Loucy (cell line): ENCODE data around the gene PCOLCE2.

Experiments
- H2AFZ ChIP-seq: fragments of 200-600 bp; sonication (generic); 2 replicates; pipeline ENCODE4 v1.6.0; 2016; ENCODE audit warnings: antibody characterized with exemption, mild to moderate bottlenecking, low read length, moderate library complexity
- H3F3A ChIP-seq: fragments of 200-600 bp; 2 replicates; pipeline ENCODE4 v1.6.0; 2016; ENCODE audit warnings: antibody characterized with exemption, low read depth, mild to moderate bottlenecking
- H3K27me3 ChIP-seq: fragments of 200-600 bp; sonication (generic); 2 replicates; pipeline ENCODE4 v1.6.1; 2014; ENCODE audit warnings: low read length, mild to moderate bottlenecking; ENCODE audit not compliant: insufficient read depth, poor library complexity, severe bottlenecking
- H3K36me3 ChIP-seq: fragments of 200-600 bp; sonication (generic); 2 replicates; pipeline ENCODE4 v1.6.1; 2016; ENCODE audit warnings: low read length; ENCODE audit not compliant: insufficient read depth
- H3K4me1 ChIP-seq: fragments of 200-600 bp; sonication (generic); 2 replicates; pipeline ENCODE4 v1.5.1; 2014; ENCODE audit warnings: low read length, mild to moderate bottlenecking; ENCODE audit not compliant: insufficient read depth, poor library complexity, severe bottlenecking
- H3K4me2 ChIP-seq: fragments of 200-600 bp; sonication (generic); 2 replicates; pipeline ENCODE4 v1.6.0; 2014; ENCODE audit warnings: antibody characterized with exemption, low read length, low read depth, mild to moderate bottlenecking; ENCODE audit not compliant: poor library complexity, severe bottlenecking
- H3K4me3 ChIP-seq: fragments of 200-600 bp; sonication (generic); 2 replicates; pipeline ENCODE4 v1.5.1; 2014; ENCODE audit warnings: low read length, mild to moderate bottlenecking, mixed read lengths; ENCODE audit not compliant: poor library complexity, severe bottlenecking
- H3K79me2 ChIP-seq: fragments of 200-600 bp; sonication (generic); 2 replicates; pipeline ENCODE4 v1.6.1; 2014; ENCODE audit warnings: low read length; ENCODE audit not compliant: insufficient read depth
- H3K9ac ChIP-seq: fragments of 200-600 bp; sonication (generic); 2 replicates; pipeline ENCODE4 v1.6.0; 2014; ENCODE audit warnings: mild to moderate bottlenecking, low read depth, low read length, moderate library complexity; ENCODE audit not compliant: poor library complexity, severe bottlenecking
- H3K9me2 ChIP-seq: fragments of 200-600 bp; sonication (generic); replicated peaks from 2 replicates; pipeline ENCODE4 v1.6.1; 2016; ENCODE audit warnings: low read depth, low read length, mixed read lengths
- H3K9me3 ChIP-seq: fragments of 200-600 bp; sonication (generic); 2 replicates; pipeline ENCODE4 v1.6.1; 2014; ENCODE audit warnings: mild to moderate bottlenecking, antibody characterized with exemption, low read length, low read depth; ENCODE audit not compliant: insufficient read depth
- H4K20me1 ChIP-seq: fragments of 200-600 bp; sonication (generic); 2 replicates; pipeline ENCODE4 v1.6.0; 2014; ENCODE audit warnings: antibody characterized with exemption, low read length, mild to moderate bottlenecking; ENCODE audit not compliant: insufficient read depth, poor library complexity, severe bottlenecking
- CTCF ChIP-seq: fragments of 200-600 bp; sonication (generic); conservative IDR thresholded peaks from 2 replicates; pipeline ENCODE4 v1.5.1; 2014; ENCODE audit warnings: mild to moderate bottlenecking, antibody characterized with exemption, low read length
- EZH2phosphoT487 ChIP-seq: fragments of 200-600 bp; IDR thresholded peaks from 2 replicates; pipeline ENCODE4 v1.6.1; 2018; ENCODE audit warnings: antibody characterized with exemption, mild to moderate bottlenecking, moderate library complexity, borderline replicate concordance

Gene PCOLCE2

GRCh38 chr3:142888481-142889211 lies at the start of gene PCOLCE2:
PCOLCE2 (minus strand) TSS chr3:142889083; CDS start chr3:142888896, 187 bp downstream.
- no peaks in the 10 kb centered on the region for H4K20me1 ChIP-seq
- peak within 1 kb of the TSS; percentile 69 for H3K4me2 ChIP-seq
- peaks cover 3% of the 10 kb centered on the region for H3K4me1 ChIP-seq
- H3K79me2 ChIP-seq: no peaks in the 10 kb centered on the region
- H3K36me3 ChIP-seq: no peaks in the 10 kb centered on the region
- TF ChIP-seq CTCF: no peak
- H3K27me3 ChIP-seq: peaks cover 5% of the 10 kb centered on the region
- no peaks in the 10 kb centered on the region for H3F3A ChIP-seq
- H3K4me3 ChIP-seq: peak within 1 kb of the TSS; percentile 70
- H2AFZ ChIP-seq: peak within 1 kb of the TSS; percentile 85
- H3K9me3 ChIP-seq: no peaks in the 10 kb centered on the region
- H3K9me2 ChIP-seq: no peaks in the 10 kb centered on the region
- peak within 1 kb of the TSS; percentile 34 for H3K9ac ChIP-seq

GRCh38 chr3:142935963-142936362 lies 47.1 kb upstream of the PCOLCE2 start:
- H3K9ac ChIP-seq: no peak overlapping the region
- H3F3A ChIP-seq: no peaks in the 10 kb centered on the region
- H4K20me1 ChIP-seq: no peaks in the 10 kb centered on the region
- H2AFZ ChIP-seq: no peak overlapping the region
- H3K36me3 ChIP-seq: no peaks in the 10 kb centered on the region
- no peaks in the 10 kb centered on the region for H3K4me1 ChIP-seq
- TF ChIP-seq CTCF (no peak), EZH2phosphoT487 (no peak)
- no peaks in the 10 kb centered on the region for H3K9me3 ChIP-seq
- no peaks in the 10 kb centered on the region for H3K9me2 ChIP-seq
- H3K79me2 ChIP-seq: no peaks in the 10 kb centered on the region
- no peaks in the 10 kb centered on the region for H3K27me3 ChIP-seq
- H3K4me2 ChIP-seq: no peak overlapping the region
- H3K4me3 ChIP-seq: no peak overlapping the region

GRCh38 chr3:142934887-142935269 lies 46.0 kb upstream of the PCOLCE2 start:
- no peaks in the 10 kb centered on the region for H3K27me3 ChIP-seq
- H2AFZ ChIP-seq: no peak overlapping the region
- no peak overlapping the region for H3K9ac ChIP-seq
- H3K9me2 ChIP-seq: no peaks in the 10 kb centered on the region
- no peaks in the 10 kb centered on the region for H3F3A ChIP-seq
- no peak overlapping the region for H3K4me3 ChIP-seq
- TF ChIP-seq EZH2phosphoT487 (no peak), CTCF (no peak)
- no peaks in the 10 kb centered on the region for H3K36me3 ChIP-seq
- no peak overlapping the region for H3K4me2 ChIP-seq
- no peaks in the 10 kb centered on the region for H3K4me1 ChIP-seq
- H3K79me2 ChIP-seq: no peaks in the 10 kb centered on the region
- no peaks in the 10 kb centered on the region for H3K9me3 ChIP-seq
- no peaks in the 10 kb centered on the region for H4K20me1 ChIP-seq
